ENCODE data around the gene LLPH.

Gene LLPH

GRCh38 chr12:66142826-66143225 lies 12.3 kb upstream of the LLPH start:
- DNase-seq (ENCODE audit: low read depth), result no peak

- DNase-seq (ENCODE audit: low read depth), result no peak
Observed at GRCh38 chr12:66141299-66141698, 10.7 kb upstream of the LLPH start.

DNA sequence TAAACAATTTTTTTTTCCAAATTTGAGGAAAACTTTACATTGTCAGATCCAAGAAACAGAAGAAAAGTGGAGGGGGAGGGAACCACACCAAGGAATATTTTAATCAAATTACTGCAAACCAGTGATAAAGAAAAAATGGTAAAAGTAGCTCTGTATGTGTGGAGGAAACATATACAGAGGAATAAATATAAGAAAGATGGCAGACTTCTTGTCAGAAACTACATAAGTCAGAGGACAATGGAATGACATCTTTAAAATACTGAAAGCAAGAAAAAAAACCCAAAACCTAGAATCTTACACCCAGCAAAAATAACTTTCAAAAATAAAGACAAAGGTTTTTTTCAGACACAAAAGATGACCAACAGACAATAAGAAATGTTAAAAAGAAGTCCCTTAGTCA lies 10.2 kb upstream of the LLPH start:
- no peak for DNase-seq (ENCODE audit: low read depth)

DNA sequence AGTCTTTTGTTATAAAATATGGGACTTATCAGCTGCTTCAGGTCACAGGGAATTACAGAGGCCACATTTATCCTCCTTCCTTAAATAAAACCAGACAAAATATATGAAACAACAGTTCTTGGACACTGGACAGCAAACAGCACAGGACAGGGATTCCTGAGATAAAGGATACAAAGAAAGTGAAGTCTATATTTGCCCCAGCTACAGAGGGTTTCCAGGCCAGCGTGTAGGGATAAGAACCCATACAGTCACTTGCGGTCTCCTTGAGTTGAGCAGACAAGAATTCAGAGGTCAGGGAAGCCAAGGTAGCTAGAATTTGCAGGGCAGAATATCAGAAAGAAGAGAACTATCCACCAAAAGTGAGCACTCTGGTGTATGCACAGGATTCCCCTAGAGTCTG lies 8.8 kb upstream of the LLPH start:
- DNase-seq (ENCODE audit: low read depth), result no peak

- no peak for DNase-seq (ENCODE audit: low read depth)
Observed at GRCh38 chr12:66137937-66138336, 7.4 kb upstream of the LLPH start.

DNA sequence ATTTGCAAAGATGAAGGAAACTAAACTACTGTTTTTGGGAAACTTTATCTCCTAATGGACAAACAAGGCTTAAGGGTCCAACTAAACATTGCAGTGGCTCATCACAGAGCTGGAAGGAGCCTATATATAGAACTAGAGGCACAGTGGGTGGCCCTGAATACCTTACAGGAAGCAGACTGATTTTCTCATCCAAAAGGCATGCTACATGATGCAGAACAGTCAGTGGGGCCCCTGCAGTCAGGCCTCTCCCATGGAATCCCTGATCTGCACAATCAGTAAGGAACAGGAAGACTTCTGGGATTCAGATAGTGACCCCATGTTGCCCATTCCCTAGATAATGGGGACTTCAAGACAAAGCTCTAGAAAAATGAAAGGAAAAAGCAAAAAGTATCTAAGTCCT lies 1.9 kb upstream of the LLPH start:
- no peak for DNase-seq (ENCODE audit: low read depth)

DNA sequence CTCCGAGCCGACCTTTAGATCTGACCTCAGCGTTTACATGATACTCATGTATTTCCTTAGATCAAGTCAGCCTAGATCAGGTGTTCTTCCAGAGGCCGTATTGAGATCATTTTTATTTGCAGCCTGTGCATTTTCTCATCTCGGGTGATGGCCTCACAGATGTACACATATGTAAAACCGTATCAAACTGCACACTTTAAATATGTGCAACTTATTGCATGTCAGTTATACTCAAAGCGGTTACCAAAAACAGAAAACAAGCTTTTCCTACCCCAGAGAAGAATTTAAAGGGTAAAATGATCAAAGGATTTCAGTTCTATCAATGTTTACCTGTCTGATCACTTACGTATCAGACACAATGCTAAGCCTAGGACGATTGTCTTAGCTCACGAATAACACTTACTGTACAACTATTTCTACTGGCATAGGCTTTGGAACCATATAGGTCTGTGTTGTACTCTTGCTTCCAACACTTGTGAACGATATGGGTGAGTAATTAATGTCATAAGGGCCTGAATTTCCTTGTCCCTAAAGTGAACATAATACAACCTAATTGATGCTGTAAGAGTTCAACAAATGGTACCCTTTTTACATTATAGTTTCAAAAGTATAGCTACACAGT lies 628 bp upstream of the LLPH start:
- DNase-seq (ENCODE audit: low read depth), result no peak

DNA sequence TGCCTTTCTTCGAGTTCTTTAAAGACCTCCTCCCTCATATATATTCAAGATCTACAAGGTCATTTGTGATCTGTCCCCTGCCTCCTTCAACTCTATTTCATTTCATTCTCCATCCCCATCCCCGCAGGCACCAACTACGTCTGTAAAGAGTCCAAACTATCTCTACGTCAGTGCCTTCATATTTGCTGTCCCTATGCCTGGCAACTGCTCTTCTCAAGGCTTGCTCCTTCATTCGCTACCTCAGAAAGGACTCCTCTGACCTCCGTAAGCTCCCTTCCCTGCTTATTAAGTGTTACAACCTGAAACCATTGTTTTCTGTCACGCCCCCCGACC lies 650 bp downstream of the LLPH start:
- no peak for DNase-seq (ENCODE audit: low read depth)

DNA sequence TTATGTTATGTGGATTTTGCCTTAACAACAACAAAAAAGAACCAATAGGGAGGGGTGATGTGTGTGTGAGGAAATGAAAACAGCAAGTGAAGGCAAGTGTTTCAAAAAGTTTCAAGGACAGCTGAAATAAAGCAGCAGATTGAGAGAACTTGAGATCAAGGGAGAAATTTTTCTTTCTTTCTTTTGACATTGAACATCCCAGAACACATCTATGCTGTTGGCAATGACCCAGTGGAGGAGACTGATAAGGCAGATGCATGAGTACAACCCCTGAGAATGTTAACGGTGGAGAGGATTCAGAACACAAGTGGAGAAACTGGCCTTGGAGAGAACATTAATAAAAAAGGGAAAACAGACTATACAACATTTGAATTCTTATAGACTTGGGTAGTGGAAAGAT lies 2.9 kb downstream of the LLPH start:
- no peak for DNase-seq (ENCODE audit: low read depth)

DNA sequence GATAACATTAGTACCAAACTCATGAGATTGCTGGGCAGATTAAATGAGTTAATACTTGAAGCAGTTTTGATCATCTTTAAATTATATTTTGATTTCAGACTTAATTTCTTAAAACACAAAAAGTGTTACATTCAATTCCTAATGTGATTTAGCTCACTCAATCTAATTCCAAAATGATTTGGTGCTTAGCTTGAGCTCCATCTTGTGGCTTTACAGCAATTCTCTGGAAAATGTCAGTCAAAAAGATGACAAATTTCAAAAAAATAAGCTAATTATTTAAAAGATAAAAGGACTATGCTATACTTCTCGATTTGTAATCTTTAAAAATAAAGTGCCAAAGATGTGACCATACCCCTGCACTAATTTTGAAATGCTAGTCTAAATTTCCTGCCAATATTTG lies 10.1 kb downstream of the LLPH start:
- DNase-seq (ENCODE audit: low read depth), result no peak

DNA sequence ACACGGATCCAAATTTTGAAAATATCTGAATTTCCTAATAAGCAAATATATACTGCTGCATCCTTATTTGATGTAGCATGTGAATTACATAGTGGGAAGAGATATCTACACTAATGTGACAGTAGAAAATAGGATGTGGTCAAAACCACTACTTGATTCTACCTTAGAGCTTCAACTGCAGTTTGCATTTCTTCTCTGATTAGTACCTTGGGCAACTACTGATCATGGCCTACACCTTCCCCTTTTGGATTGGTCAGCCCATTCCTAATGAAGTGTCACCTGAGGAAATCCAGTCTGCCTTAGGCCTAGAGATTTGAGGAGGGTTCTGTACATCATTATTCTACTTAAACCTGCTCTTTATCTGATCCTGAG lies 10.7 kb downstream of the LLPH start:
- DNase-seq (ENCODE audit: low read depth), result no peak

- no peak for DNase-seq (ENCODE audit: low read depth)
Observed at GRCh38 chr12:66119229-66119869, 11.2 kb downstream of the LLPH start.

DNA sequence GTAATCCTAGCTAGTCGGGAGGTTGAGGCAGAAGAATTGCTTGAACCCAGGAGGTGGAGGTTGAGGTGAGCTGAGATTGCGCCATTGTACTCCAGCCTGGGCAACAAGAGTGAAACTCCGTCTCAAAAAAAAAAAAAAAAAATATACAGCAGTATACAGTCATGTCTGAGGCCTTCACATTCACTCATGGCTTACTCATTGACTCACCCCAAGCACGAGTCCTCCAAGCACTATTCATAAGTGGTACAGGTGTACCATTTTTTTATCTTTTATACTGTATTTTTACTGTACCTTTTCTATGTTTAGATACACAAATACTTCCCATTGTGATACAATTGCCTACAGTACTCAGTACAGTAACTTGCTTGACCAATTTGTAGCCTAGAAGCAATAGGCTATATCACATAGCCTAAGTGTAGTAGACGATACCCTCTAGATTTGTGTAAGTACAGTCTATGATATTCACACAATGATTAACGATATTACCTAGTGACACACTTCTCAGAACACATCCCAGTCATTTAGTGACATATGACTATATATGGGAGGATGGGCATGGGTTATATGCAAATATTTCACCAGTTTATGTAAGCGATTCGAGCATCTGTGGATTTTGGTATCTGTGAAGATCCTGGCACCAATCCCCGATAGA lies 12.2 kb downstream of the LLPH start:
- DNase-seq (ENCODE audit: low read depth), result no peak

DNA sequence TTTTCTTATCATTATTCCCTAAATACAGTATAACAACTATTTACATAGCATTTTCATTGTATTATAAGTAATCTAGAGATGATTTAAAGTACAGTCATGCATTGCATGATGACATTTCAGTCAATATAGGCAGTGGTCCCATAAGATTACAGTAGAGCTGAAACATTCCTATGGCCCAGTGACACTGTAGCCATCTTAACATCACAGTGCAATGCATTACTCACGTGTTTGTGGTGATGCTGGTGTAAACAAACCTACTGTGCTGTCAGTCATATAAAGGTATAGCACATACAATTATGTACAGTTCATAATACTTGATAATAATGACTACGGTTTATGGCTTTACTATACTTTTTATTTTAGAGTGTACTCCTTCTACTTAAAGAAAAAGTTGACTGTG lies 13.3 kb downstream of the LLPH start:
- no peak for DNase-seq (ENCODE audit: low read depth)

- DNase-seq (ENCODE audit: low read depth), result no peak
Observed at GRCh38 chr12:66115071-66115600, 15.4 kb downstream of the LLPH start.

- no peak for DNase-seq (ENCODE audit: low read depth)
Observed at GRCh38 chr12:66113471-66113870, 17.1 kb downstream of the LLPH start.

GRCh38 chr12:66111605-66112004 lies 18.9 kb downstream of the LLPH start:
- no peak for DNase-seq (ENCODE audit: low read depth)

DNA sequence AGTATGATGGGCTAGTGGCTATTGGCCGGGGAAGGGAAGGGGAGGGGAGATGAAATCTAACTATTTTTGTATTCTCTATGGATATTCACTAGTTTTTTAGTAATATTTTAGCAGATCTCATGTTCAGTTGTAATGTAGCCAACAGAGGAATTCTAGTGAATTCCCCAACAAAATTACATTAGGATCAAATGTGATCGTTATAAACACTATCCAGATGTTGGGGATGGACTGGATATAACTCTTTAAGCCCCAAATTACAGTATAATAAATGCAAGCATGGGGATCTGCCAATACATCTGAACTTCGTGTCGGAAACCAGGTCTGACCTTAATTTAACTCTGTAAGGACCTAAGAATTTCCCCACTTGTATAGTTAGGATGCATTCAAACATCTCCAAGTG lies 21.5 kb downstream of the LLPH start:
- no peak for DNase-seq (ENCODE audit: low read depth)

- no peak for DNase-seq (ENCODE audit: low read depth)
Observed at GRCh38 chr12:66108386-66108785, 22.2 kb downstream of the LLPH start.

GRCh38 chr12:66107451-66107915 lies 23.1 kb downstream of the LLPH start:
- peak; percentile 48 for DNase-seq (ENCODE audit: low read depth)

GRCh38 chr12:66103016-66103913 lies 27.3 kb downstream of the LLPH start:
- no peak for DNase-seq (ENCODE audit: low read depth)

DNA sequence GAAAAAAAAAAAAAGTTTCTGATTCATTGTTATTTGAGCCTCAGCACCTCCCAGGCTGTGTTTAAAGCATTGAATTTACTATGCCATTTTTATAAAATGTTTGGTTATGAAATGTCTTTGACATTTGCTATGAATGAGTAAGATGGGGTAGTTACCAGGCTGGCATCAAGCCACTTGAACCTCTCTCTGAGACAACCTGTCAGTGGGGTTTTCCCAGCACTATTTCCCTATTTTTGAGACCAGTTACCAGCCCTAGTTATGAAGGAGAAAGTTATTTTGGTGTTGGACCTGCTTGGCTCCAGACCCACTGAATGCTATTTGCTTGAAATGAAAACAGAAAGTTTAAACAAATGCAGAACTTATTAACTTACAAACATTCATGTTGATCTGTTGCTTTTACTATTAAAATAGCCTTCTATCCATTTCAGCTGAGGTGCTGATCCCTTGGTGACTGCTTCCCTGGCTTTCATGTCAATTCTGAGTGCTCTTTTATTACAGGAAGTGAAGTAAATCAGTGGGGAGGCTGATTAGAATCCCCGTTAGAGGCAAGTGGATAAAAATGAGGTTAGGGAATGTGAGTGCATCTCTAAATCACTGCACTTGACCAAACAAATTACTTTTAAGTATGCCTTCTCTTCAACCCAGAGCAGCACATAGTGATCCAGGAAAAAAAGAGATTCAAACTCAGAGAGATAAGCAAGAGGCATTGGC lies 37.8 kb downstream of the LLPH start:
- DNase-seq (ENCODE audit: low read depth), result no peak

Measured in activated T-cell treated with anti-CD3 and anti-CD28 coated beads for 24 hours (primary cell).